NB4 (cell line): ENCODE data around the gene ZFHX3.

ENCODE experiments used
- POLR2A ChIP-seq: IDR thresholded peaks from 2 replicates; pipeline ENCODE4 v1.6.1; 2011; ENCODE audit warnings: mild to moderate bottlenecking; ENCODE audit not compliant: insufficient read length; ENCODE audit errors: extremely low read depth
- TF ChIP-seq, protein P1 (sequence below): IDR thresholded peaks from one replicate; pipeline ENCODE4 v1.5.1; 2012; ENCODE audit warnings: low read depth, low read length

DNA sequence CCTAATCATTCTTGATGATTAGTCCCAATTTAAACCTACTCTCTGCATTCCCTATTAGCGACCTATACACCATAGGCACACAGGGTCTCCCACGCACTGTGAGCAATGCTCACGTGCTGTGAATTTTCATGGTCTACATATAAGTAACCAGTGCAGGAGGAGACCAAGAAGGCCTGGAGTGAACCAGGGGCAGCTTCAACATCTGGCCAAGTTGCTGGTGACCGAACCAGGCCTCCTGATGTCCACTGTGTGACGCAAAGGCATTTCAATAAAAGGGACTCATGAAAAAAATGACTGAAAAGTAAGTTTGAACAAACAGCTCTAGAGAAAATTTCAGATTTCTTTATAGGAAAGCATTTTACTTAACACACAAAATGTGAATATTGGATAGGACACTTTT, 107.0 kb downstream of the ZFHX3 start:
- TF ChIP-seq, protein P1, sequence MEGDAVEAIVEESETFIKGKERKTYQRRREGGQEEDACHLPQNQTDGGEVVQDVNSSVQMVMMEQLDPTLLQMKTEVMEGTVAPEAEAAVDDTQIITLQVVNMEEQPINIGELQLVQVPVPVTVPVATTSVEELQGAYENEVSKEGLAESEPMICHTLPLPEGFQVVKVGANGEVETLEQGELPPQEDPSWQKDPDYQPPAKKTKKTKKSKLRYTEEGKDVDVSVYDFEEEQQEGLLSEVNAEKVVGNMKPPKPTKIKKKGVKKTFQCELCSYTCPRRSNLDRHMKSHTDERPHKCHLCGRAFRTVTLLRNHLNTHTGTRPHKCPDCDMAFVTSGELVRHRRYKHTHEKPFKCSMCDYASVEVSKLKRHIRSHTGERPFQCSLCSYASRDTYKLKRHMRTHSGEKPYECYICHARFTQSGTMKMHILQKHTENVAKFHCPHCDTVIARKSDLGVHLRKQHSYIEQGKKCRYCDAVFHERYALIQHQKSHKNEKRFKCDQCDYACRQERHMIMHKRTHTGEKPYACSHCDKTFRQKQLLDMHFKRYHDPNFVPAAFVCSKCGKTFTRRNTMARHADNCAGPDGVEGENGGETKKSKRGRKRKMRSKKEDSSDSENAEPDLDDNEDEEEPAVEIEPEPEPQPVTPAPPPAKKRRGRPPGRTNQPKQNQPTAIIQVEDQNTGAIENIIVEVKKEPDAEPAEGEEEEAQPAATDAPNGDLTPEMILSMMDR = no peak
- no peak for TF ChIP-seq POLR2A
